Stimulated activated CD8-positive, alpha-beta memory T cell treated with anti-CD3 and anti-CD28 coated beads, Interleukin-15, amount 100 ng/mL, for 48 hours (primary cell): Measurements from ENCODE around the gene ANO4.

Experiments
- DNase-seq, 2 donors: peaks; one replicate each; pipeline ENCODE4 v3.0.0-alpha.2; 2020; ENCODE audit warnings: low read depth in 2 of 2

ANO4 gene

GRCh38 chr12:100951756-100952155, 157.2 kb downstream of the ANO4 start:
- no peak for DNase-seq

DNA sequence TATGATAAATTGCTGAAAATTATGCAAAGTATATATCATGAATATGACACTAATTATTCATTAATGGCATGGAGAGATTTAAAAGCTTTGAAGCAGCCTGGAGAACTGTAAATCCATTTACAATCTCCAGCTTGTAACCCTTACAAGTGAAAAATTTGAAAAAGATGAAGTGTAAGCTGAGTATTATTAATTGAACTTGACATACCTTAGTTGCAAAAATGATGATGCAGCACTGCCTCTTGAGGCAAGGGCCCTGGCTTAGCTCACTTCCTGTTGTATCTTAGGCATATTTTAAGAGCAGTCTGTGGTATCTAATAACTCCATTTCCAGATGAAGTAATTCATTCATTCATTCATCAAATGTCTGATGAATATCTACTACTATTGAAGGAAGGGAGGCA, 158.6 kb downstream of the ANO4 start:
- no peak for DNase-seq

DNA sequence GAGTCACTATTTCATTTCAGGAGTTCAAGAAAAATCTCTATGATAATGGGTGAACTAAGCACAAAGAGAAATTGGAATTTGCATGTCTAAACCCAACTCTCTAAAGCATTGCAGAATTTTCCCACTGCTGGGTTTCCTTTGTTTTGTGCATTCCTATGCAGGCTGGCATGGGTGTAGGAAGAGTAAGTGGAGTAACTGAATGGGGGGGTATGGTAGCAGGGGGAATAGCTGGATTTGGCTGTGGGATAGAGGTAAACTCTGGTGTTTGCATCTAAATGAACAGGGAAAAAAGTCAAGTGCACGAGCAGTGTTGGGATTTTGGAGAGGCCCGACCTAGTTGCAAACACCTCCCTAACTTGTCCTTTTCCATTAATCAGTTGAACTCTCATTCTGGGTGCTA, 159.1 kb downstream of the ANO4 start:
- DNase-seq: no peak

DNA sequence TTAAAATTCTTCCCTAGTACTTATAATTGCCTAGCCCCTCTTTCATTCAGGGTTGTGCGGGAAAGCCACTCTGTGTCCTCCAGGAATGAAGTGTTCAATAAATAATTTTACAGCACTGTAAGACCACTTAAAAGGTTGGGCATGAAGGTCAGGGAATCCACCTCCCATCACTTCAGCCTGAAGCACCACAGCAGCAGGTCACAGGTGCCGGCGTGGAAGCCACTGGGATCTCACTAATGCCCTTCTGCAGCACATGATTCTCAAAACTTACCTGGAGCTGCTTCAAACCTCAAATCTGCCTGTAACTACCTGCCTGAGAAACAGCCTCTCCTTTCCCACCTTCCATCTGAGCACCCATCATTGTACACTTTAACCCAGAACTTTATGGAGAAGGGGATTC, 159.5 kb downstream of the ANO4 start:
- DNase-seq: no peak

GRCh38 chr12:100955139-100955538, 160.6 kb downstream of the ANO4 start:
- DNase-seq: no peak

GRCh38 chr12:100956311-100956852, 161.8 kb downstream of the ANO4 start:
- no peak for DNase-seq

GRCh38 chr12:100959481-100959880, 164.9 kb downstream of the ANO4 start:
- DNase-seq: no peak

DNA sequence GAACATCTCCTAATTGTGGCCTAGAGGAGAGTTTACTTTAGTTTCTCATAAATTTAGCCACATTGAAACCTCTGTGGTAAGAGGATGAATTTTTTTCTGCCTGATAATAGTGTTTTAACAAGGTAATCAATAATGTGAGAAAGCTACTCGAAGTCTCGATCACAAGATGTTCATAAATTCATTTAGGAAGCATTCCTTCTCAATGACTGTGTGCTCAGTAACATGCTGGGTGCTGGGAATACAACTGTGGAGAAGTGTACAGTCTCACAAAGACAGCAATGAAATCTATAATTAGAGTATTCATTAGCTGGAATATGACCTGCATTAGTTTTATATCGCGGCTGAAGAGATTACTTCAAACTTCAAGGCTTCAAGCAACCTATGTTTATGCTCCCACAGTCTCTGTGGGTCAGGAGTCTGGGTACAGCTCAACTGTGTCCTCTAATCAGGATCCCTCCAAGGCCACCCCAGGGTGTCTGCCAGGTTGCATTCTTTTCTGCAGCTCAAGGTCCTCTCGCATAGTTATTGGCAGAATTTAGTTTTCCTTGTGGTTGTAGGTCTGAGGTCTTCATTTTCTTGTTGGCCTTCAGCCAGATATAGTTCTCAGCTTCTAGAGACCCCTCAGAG, 167.6 kb downstream of the ANO4 start:
- DNase-seq: no peak

DNA sequence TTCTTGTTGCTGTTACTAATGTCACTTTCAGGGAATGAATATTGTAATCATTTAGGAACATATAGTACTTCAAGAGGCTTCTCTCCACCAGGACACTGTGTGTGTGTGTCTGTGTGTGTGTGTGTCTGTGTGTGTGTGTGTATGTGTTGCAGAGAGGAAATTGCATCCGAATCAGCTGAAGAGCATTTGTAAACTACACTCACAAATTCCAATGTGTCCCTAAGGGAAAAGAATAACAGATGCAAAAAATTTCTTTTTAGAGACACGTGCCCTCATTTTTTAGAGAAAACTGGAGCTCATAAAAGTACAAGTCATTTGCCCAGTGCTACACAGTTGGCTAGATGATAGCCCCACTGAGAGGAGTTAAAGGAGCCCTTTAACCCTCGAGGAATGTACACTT, 168.8 kb downstream of the ANO4 start:
- no peak for DNase-seq

- DNase-seq: no peak
Observed at GRCh38 chr12:100964028-100964427, 169.5 kb downstream of the ANO4 start.

GRCh38 chr12:100967189-100967588, 172.6 kb downstream of the ANO4 start:
- DNase-seq: no peak

- DNase-seq: no peak
Observed at GRCh38 chr12:100970894-100971293, 176.3 kb downstream of the ANO4 start.

DNA sequence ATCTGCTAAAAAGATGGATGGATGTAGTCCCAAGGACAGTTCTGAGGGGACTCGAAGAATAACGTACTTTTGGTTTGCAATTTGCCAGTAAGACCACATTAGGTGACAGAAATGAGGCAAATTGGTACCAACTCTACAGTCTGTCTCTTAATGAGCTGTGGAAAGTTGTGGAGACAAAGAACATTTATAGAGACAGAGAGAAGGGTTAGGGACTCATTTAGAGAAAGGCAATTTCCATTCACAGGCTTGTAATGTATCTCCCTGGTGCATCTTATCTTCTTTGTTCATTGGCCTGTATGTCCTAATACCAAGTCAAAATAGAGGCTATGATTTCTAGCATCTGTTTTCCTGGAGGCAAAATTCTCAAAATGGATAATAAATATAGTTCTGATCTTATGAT, 177.5 kb downstream of the ANO4 start:
- DNase-seq: no peak

DNA sequence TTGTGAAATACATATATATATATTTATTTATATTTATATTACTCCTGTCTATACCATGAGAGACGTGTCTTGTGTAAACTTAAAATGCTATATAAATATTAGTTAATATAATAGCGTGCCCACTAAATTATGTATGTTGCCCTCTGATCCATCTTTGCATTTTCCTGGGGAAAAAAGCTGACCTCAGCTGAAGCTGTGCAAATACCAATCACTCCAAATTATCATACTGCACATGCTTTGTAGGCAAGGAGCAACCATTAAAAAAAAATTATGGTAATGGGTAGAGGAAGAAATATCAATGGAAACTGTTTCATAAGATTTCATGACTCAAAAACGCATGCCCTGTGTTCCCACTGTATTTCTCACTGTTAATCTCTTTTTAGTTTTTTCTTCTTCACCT, 179.8 kb downstream of the ANO4 start:
- no peak for DNase-seq

GRCh38 chr12:100974747-100975146, 180.2 kb downstream of the ANO4 start:
- no peak for DNase-seq

GRCh38 chr12:100976735-100977134, 182.2 kb downstream of the ANO4 start:
- DNase-seq: no peak

GRCh38 chr12:100980856-100981255, 186.3 kb downstream of the ANO4 start:
- DNase-seq: no peak

- DNase-seq: no peak
Observed at GRCh38 chr12:100982511-100983183, 188.1 kb downstream of the ANO4 start.

DNA sequence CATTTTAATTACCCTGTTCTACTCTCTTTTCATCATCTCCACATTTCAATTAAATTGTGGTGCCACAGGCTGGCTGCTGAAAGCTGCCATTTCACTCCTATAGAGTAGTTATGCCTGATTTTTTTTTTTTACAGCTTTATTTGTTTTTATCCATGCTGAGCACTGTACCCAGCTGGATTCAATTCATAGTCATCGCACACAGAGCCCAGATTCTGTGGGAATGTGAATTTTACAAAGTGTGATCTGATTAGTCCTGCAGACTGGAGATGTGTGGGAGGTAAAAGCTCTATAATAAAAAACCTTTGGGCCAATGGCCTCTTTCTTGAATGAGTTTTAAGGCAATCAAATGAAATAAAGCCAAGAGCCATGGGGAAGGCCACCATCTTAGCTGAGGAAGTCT, 190.2 kb downstream of the ANO4 start:
- DNase-seq: no peak

GRCh38 chr12:100986595-100987547, 192.3 kb downstream of the ANO4 start:
- no peak for DNase-seq

GRCh38 chr12:100987552-100988521, 193.3 kb downstream of the ANO4 start:
- no peak for DNase-seq
